ENCODE results near the gene CPED1.

DNA sequence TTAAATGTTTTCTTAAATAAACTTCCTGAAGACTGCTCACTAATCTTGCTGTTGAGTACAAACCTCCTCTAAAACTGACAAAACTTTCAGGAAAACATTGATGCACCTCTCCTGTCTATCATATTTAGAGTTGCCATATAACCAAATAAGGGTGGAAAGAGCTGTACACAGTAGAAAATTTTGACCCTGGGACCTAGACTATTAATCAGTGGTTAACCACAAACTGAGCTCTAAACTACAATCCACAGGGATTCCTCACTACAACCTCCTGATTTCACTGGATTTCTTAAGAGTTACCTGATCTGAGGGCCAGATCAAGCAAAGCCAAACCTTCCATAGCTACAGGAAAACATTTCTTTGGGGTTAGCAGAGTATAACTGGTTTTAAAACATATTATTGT is 300.4 kb downstream of the CPED1 start:
- TF ChIP-seq, protein P1, sequence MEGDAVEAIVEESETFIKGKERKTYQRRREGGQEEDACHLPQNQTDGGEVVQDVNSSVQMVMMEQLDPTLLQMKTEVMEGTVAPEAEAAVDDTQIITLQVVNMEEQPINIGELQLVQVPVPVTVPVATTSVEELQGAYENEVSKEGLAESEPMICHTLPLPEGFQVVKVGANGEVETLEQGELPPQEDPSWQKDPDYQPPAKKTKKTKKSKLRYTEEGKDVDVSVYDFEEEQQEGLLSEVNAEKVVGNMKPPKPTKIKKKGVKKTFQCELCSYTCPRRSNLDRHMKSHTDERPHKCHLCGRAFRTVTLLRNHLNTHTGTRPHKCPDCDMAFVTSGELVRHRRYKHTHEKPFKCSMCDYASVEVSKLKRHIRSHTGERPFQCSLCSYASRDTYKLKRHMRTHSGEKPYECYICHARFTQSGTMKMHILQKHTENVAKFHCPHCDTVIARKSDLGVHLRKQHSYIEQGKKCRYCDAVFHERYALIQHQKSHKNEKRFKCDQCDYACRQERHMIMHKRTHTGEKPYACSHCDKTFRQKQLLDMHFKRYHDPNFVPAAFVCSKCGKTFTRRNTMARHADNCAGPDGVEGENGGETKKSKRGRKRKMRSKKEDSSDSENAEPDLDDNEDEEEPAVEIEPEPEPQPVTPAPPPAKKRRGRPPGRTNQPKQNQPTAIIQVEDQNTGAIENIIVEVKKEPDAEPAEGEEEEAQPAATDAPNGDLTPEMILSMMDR (IDR thresholded peaks at IDR 0.05): no peak
- no peak for TF ChIP-seq POLR2A (IDR thresholded peaks at IDR 0.05)

All from body of pancreas (tissue), 4 donors.